GM19463 (cell line): ENCODE data around the gene LPAR3.

Experiments
- ATAC-seq: cut with Tn5 transposase; IDR thresholded peaks from one replicate; pipeline ENCODE4 v1.9.1; 2021; ENCODE audit warnings: mild to moderate bottlenecking, moderate library complexity; ENCODE audit not compliant: unreplicated experiment

The LPAR3 gene

GRCh38 chr1:84833194-84833593 is 59.8 kb downstream of the LPAR3 start:
- ATAC-seq = no peak

GRCh38 chr1:84830136-84830535 is 62.9 kb downstream of the LPAR3 start:
- no peak for ATAC-seq

- ATAC-seq = no peak
Measured at GRCh38 chr1:84827976-84828375, 65.0 kb downstream of the LPAR3 start.

- ATAC-seq = no peak
Measured at GRCh38 chr1:84827555-84827954, 65.5 kb downstream of the LPAR3 start.

- no peak for ATAC-seq
Measured at GRCh38 chr1:84825161-84825560, 67.8 kb downstream of the LPAR3 start.

GRCh38 chr1:84823991-84824390 is 69.0 kb downstream of the LPAR3 start:
- no peak for ATAC-seq

- ATAC-seq = no peak
Measured at GRCh38 chr1:84823511-84823910, 69.5 kb downstream of the LPAR3 start.

GRCh38 chr1:84810343-84810742 is 82.7 kb downstream of the LPAR3 start:
- ATAC-seq = no peak

- ATAC-seq = no peak
Measured at GRCh38 chr1:84809023-84809422, 84.0 kb downstream of the LPAR3 start.

GRCh38 chr1:84803604-84804003 is 89.4 kb downstream of the LPAR3 start:
- ATAC-seq = no peak

- ATAC-seq = no peak
Measured at GRCh38 chr1:84802567-84803232, 90.3 kb downstream of the LPAR3 start.

GRCh38 chr1:84800090-84801073 is 92.6 kb downstream of the LPAR3 start:
- no peak for ATAC-seq

GRCh38 chr1:84797603-84798002 is 95.4 kb downstream of the LPAR3 start:
- ATAC-seq = no peak

- no peak for ATAC-seq
Measured at GRCh38 chr1:84795966-84796600, 96.9 kb downstream of the LPAR3 start.

GRCh38 chr1:84795213-84795612 is 97.8 kb downstream of the LPAR3 start:
- no peak for ATAC-seq

GRCh38 chr1:84792421-84792820 is 100.6 kb downstream of the LPAR3 start:
- ATAC-seq = no peak

- ATAC-seq = no peak
Measured at GRCh38 chr1:84789014-84789413, 104.0 kb downstream of the LPAR3 start.

- no peak for ATAC-seq
Measured at GRCh38 chr1:84785271-84786036, 107.6 kb downstream of the LPAR3 start.

GRCh38 chr1:84782881-84783280 is 110.1 kb downstream of the LPAR3 start:
- ATAC-seq = no peak

GRCh38 chr1:84781946-84782771 is 110.8 kb downstream of the LPAR3 start:
- ATAC-seq = peak; percentile 90
